ENCODE results near the gene SPAG9.

SPAG9 gene

DNA sequence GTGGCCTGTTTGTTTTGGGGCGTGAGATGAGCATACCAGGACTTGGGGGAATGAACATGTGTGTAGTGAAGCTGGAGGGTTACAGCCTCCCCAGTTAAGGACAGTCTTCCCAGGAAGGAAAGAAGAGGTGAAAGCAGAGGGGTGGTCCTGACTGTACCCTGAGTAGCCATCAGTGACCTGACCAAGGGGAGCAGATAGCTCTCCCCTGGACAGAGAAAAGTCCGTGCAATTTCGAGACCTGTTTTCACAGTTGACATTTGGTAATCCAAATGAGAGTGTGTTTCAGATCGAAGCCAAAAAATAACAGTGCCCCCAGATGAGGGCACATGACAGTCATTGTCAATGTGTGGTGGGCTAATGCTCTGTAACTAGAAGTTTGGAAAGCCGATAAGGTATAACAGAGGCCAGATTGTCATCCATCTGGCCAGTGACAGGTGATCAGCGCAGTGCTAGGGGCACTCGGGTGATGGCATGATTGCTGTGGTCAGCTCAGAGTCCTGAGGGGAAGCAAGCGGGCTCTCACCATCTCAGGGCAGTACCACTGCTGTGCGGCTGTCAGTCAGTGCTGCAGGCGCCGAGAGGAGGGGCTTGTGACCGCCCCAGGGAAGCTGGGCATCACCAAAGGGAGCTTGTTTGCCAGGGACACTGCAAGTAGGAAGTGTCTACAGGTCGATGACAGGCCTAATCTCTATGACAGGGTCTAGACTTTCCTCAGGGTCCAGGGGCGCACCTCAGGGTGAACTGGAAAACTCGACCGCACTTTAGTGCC, 44.4 kb upstream of the SPAG9 start:
- no peak for FAIRE-seq
- DNase-seq (ENCODE audit: insufficient read length, low spot score), result no peak
- TF ChIP-seq CTCF (IDR thresholded peaks at IDR 0.05; ENCODE audit: insufficient read depth, missing control alignments), result no peak

- no peak for DNase-seq (ENCODE audit: insufficient read length, low spot score)
- TF ChIP-seq CTCF (IDR thresholded peaks at IDR 0.05; ENCODE audit: insufficient read depth, missing control alignments), result no peak
- no peak for FAIRE-seq
Measured at GRCh38 chr17:51161541-51161940, 40.9 kb upstream of the SPAG9 start.

- DNase-seq (ENCODE audit: insufficient read length, low spot score), result no peak
- TF ChIP-seq CTCF (IDR thresholded peaks at IDR 0.05; ENCODE audit: insufficient read depth, missing control alignments), result no peak
- FAIRE-seq, result no peak
Measured at GRCh38 chr17:51159604-51160003, 38.9 kb upstream of the SPAG9 start.

DNA sequence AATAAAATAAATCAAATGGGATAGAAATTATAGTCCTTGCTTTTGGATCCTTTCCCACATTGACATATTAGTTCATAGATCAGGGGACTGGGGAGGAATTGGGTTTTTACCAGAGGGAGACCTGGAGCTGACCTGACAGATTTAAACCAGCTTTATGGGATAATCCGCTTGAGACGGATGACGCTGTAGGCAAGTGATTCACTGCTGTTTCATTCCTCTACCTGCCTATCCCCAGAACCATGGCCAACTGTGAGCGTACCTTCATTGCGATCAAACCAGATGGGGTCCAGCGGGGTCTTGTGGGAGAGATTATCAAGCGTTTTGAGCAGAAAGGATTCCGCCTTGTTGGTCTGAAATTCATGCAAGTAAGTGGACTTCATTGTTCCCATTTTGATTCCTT, 34.7 kb upstream of the SPAG9 start:
- TF ChIP-seq CTCF (IDR thresholded peaks at IDR 0.05; ENCODE audit: insufficient read depth, missing control alignments), result no peak
- DNase-seq (ENCODE audit: insufficient read length, low spot score), result peak; percentile 44
- no peak for FAIRE-seq

GRCh38 chr17:51154176-51154575, 33.5 kb upstream of the SPAG9 start:
- FAIRE-seq (no peak), DNase-seq (ENCODE audit: insufficient read length, low spot score) (no peak)
- no peak for TF ChIP-seq CTCF (IDR thresholded peaks at IDR 0.05; ENCODE audit: insufficient read depth, missing control alignments)

DNA sequence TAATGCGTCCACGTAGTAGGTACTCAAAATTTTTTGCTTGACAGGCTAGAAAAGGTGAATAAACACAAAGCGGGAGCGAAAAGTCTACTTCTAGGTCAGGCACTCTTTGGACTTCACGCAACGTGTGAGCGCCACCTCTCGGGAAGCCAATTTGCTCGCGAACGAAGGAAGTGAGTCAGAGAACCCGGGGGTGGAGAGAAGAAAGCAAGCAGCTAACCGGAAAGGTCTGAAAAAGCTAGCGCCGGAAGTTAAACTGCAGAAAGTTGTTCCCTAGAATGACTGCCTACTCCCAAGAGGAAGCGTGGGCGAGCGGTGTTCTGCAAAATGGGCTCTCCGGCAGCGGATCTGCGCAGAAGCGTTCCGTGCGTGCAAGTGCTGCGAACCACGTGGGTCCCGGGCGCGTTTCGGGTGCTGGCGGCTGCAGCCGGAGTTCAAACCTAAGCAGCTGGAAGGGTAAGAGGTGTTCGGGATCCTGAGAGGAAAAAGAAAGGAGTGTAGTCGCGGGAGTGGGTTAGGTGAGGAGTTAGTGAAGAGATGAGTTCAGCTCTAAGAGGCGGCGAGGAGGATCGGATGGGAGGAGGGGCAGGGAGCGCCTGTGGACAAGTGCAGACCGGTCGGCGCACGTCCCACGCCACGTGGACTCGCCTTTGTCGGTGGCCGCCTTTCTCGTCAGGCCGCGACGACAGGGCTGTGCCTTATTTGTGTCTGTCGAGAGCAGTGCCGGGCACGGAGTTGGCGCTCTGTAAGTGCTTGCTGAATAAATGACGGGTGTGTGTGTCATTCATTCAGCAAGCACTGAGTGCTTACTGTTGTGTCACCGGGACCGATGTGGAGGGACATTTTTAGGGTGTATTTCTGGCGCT, 32.8 kb upstream of the SPAG9 start, which contains the start of gene NME1:
NME1 (plus strand) TSS at position 350 of the 863 bp plus-strand sequence. CDS start 2,096 bp downstream, outside the sequence.
- TF ChIP-seq CTCF (IDR thresholded peaks at IDR 0.05; ENCODE audit: insufficient read depth, missing control alignments), result peak; percentile 100

More for the DNA sequence above, 32.8 kb upstream of the SPAG9 start, which contains the start of gene NME1:
- FAIRE-seq (no peak), DNase-seq (ENCODE audit: insufficient read length, low spot score) (peak; percentile 70)

Data from D721Med (cell line).